GM18951 (cell line): Measurements from ENCODE around the gene FAM131A.

Experiments
- POLR2A ChIP-seq: IDR thresholded peaks from 4 replicates; pipeline ENCODE4 v1.6.1; 2011; ENCODE audit warnings: mild to moderate bottlenecking; ENCODE audit not compliant: insufficient read length, insufficient read depth; ENCODE audit errors: extremely low read depth
- in situ Hi-C: fragments of 300-500 bp; cut with MboI; formaldehyde crosslinking; loops from one replicate; pipeline ENCODE4 v1.12.0; 2022; ENCODE audit warnings: low sequenced_read_pairs, mixed read lengths, inconsistent platforms; ENCODE audit not compliant: unreplicated experiment

Gene FAM131A

DNA sequence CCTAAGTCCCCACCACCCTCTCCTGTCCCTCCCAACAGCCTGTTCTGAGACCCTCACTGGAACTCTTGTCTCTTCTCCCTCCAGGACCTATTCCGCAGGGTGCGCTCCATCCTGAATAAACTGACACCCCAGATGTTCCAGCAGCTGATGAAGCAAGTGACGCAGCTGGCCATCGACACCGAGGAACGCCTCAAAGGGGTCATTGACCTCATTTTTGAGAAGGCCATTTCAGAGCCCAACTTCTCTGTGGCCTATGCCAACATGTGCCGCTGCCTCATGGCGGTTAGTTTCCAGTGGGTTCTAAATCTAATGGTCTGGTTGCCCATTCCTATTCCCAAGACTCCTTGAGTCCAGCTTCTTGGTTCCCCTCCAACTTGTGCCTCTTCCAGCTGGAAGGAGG is 13.7 kb upstream of the FAM131A start:
- TF ChIP-seq POLR2A = no peak
- in situ Hi-C loops = no loop called here

DNA sequence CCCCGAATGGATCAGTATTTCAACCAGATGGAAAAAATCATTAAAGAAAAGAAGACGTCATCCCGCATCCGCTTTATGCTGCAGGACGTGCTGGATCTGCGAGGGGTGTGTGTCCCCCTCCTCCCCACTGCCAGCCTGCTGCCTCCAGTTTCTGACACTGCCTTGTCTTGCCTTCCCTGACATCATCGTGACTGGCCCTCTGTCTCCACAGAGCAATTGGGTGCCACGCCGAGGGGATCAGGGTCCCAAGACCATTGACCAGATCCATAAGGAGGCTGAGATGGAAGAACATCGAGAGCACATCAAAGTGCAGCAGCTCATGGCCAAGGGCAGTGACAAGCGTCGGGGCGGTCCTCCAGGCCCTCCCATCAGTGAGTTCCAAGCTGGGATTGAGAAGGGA is 12.1 kb upstream of the FAM131A start:
- no peak for TF ChIP-seq POLR2A
- in situ Hi-C loops = no loop called here

DNA sequence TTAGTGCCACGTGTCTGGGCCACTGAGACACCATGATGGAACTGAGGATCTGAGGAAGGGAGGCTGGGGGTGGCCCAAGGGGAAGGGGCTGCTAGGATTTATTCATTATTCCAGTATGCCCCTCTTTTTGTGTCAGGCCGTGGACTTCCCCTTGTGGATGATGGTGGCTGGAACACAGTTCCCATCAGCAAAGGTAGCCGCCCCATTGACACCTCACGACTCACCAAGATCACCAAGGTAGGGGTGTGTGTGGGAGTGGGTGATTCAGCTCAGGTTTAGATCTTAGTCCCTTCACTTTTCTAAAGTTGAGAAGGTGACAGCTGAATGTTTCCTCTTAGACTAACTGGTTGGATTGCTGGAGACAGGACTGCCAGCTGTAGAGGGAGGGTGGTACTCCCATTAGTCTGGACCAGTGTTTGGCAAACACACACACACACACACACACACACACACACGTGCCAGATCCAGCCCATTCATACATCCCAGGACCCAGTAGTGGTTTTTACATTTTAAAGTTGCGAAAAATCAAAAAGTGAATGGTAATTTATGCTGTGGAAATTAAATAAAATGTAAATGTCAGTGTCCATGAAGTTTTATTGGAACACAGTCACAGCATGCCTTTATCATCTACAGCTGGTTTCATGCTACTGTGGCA is 11.6 kb upstream of the FAM131A start:
- no peak for TF ChIP-seq POLR2A
- in situ Hi-C loops = no loop called here

DNA sequence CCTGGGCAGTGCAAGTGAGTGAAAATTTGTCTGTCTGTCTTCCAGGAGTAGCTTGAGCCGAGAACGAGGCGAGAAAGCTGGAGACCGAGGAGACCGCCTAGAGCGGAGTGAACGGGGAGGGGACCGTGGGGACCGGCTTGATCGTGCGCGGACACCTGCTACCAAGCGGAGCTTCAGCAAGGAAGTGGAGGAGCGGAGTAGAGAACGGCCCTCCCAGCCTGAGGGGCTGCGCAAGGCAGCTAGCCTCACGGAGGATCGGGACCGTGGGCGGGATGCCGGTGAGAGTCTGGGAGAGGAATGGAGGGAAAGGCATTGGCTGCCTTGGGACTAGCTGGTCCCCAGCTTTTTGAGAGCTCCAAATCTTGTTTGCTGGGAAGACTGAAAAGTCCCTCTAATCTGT is 10.2 kb upstream of the FAM131A start:
- in situ Hi-C loops = no loop called here
- no peak for TF ChIP-seq POLR2A

DNA sequence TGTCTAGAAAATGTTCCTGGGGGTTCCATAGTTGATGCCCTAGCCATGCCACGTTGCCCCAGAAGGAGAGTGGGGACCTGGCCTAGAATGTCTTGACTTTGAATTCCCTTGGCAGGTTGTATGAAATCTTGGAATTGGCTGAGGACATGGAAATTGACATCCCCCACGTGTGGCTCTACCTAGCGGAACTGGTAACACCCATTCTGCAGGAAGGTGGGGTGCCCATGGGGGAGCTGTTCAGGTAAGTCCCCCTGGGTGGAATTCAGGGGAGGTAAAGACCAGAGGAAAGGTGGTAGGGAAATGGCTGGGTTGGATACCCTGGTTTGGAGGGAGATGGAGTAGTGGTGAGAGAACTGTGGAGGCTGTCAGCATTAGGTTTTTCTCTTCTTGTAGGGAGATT is 8.9 kb upstream of the FAM131A start:
- in situ Hi-C loops = no loop called here
- no peak for TF ChIP-seq POLR2A

DNA sequence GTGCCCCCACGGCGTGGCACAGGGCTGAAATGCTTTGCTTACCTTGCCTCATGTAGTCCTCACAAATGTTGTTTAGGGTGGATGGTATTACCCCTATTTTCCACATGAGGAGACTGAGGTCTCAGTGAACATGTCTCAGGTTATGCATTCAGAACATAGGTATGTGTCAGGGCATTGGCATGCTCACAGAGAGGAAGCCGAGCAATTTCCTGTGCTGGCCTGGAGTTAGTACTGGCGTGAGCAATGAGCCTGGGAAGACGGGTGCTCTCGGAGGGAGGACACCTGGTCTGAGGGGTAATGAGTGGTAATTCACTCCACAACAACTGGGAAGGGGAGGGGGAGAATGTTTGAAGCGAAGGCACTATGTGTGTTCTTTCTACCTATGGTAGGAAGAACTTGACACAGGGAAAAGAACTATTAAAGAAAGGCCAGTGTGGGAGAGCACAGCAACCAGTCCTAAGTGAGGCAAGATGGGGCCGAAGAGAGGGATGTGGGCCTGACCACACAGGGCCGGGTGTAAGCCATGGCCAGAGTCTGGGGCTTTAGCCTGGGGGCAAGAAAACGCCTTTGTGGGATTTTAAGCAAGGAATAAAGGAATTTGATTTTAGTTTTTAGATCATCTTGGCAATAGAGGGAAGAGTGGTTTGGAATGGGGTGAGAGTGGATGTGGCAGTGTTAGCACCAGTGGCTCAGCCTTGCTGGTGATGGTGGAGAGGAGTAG is 4.9 kb upstream of the FAM131A start:
- TF ChIP-seq POLR2A = no peak

DNA sequence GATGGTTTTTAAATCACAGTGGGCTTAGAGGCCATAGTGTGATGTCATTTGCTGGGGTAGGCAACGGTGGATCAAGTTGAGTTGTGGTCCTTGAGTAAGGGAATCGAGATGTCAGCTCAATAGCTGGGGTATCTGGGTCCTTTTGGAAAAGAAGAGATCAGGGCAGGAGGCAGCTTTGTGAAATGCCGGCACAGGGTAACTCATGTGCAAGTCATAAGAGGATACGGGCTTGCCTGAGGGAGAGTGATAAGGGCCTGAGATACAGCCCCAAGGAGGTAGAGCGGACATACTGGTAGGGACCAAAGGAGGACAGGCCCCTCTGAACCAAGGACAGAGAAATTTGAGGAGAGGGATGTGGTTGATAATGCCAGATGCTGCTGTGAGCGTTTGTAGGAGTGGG is 4.2 kb upstream of the FAM131A start:
- TF ChIP-seq POLR2A = no peak
- in situ Hi-C loops = no loop called here

More for the DNA sequence above, 4.9 kb upstream of the FAM131A start:
- in situ Hi-C loops = no loop called here

DNA sequence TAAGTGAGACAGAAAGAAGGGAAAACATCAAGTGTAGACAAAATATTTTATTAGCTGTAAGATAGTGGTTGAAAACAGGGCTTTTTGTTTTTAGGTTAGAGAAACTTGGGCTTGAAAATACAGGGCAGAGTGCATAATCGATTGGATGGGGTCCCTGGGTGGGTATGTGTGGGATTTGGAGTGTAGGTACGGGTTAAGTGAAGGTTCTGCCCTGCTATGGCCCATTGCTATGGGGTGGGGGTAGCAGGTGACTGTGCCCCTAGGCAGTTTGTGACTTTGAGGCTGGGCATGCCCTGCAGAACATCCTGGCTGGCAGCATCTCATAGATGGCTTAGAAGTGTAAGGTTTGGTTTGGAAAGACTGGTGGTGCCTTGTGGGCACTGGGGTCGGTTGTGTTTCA is 3.7 kb upstream of the FAM131A start:
- in situ Hi-C loops = no loop called here
- no peak for TF ChIP-seq POLR2A

DNA sequence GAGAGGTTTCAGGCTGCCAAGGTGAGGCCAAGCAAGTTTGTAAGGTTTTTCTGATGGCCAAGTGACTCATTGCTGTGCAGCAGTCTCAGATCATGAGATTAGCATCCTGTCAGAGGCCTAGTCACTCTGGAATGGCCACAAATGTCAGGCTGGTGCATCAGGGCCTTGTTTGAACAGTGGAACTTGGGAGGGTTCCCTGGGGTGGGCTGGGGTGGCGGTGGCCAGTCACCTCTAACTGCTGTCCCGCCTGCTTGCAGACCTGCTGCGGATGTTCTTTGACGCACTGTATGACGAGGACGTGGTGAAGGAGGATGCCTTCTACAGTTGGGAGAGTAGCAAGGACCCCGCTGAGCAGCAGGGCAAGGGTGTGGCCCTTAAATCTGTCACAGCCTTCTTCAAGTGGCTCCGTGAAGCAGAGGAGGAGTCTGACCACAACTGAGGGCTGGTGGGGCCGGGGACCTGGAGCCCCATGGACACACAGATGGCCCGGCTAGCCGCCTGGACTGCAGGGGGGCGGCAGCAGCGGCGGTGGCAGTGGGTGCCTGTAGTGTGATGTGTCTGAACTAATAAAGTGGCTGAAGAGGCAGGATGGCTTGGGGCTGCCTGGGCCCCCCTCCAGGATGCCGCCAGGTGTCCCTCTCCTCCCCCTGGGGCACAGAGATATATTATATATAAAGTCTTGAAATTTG is 2.8 kb upstream of the FAM131A start:
- TF ChIP-seq POLR2A = no peak
- in situ Hi-C loops = no loop called here

DNA sequence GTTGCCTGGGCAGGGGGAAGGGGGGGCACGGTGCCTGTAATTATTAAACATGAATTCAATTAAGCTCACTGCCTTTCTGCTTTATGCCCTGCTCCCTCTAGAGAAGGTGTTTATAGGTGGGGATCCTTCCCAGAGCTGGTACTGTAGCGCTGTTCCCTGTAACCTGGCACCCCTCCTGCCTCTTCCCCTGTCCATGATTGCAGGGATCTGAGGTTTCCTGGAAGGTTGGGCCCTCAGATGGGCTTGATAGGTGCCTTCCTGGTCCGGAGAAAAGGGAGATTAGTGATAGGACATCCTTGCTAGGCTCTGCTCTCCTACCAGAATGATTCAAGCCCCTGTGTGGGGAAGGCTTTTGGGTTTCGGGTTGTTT is 2.1 kb upstream of the FAM131A start:
- TF ChIP-seq POLR2A = no peak
- in situ Hi-C loops = no loop called here

DNA sequence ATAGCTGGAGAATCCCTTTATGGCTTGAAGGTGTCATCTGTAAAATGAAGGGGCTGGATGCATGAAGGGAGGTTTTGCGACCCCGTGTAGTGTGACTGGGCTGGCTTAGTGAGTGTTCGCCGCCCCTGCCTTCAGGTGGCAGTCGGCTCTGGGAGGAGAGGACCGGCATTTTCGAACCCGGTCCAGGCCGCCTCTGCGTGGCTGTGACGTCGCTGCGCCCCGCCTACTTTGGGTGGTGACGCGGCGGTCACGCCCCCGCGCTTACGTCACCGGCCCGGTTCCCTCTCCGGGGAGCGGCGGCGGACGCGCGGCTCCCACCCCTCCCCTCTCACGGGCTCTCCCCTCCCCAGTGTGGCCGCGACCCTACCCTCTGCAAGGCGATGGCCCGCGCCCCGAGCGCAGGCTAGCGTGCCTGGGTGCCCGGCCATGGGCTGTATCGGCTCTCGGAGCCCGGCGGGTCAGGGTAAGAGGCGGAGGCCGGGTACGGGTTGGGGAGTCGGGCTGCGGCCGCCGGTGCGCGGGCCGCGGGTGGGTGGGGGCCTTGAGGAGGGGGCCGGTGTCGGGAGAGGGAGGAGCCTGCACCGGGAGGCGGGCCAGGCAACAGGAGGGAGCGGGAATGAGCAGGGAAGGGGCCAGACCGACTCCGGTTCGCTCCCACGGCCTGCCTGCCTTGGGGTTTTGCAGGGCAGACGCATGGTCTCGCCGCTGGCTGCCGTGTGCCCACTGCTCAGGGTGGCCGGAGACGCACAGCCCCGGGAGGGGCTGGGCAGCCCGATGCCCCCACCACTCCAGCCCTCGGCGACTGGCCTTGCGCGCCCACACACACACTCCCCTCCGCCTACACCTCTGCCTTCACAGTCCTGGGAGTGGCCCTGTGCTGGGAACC is 1.5 kb upstream of the FAM131A start:
- in situ Hi-C loops = no loop called here
- peak; percentile 52 for TF ChIP-seq POLR2A

DNA sequence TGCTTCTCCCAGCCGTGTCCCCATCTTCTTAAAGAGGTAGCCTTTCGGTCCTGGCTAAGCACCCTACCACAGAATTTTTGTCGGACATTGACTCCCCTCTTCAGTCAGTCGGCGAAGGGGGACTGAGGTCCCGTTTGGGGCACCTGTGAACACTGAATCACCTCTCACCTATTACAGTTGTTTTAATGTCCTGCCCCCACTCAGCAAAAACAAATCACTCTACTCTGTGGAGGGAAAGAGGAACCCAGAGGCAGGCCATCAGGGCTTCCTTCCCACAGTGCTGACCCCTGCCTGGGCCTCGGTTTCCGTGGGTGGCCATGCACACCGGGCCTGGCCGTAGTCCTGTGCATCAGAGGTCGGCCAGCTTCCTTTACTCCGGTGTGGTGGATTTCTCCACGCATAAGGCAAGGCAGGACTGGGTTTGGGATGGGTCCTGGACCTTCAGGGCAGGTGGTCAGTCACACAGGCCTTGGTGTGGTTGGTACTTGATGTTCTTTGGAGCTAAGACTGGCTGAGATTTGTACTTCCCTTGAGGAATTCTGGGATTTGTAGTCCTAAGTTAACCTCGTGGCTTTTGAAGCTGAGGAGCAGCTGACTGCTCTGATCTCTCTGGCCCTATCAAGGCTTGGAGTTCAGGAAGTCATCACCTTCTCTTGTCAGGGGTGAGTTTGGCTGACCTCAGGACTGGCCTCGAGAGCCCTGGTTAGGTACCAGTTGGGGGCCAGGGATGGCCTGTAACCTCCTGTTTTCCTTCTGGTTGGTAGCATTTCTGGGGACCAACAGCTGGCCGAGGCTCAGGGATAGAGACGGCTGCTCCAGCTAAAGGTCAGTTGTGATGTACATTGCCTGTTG is 627 bp upstream of the FAM131A start:
- in situ Hi-C loops = no loop called here
- TF ChIP-seq POLR2A = no peak
